Thymus (tissue), 11 donors: ENCODE data around the gene ADRM1. TPM values are rescaled to one million over a fixed set of nuclear protein-coding genes. Genes with fewer than 3 reads are reported as not detected.

Experiments used
- DNase-seq, 9 donors: peaks; one replicate each; pipeline ENCODE4 v3.0.0-alpha.2; 2013; ENCODE audit warnings: low spot score in 9 of 9, low read depth in 6 of 9, missing footprints in 1 of 9
- H3K27ac ChIP-seq, 2 donors: one replicate each; pipeline ENCODE4 v1.5.1; 2013; ENCODE audit warnings: control low read depth in 1 of 2, low read depth in 1 of 2, low read length in 1 of 2, mild to moderate bottlenecking in 1 of 2, moderate library complexity in 1 of 2
- H3K27me3 ChIP-seq, 2 donors: one replicate each; pipeline ENCODE4 v1.5.1; 2013; ENCODE audit warnings: low read length in 1 of 2; ENCODE audit not compliant: control insufficient read depth in 2 of 2, insufficient read depth in 1 of 2
- H3K36me3 ChIP-seq, 2 donors: one replicate each; pipeline ENCODE4 v1.5.1; 2013; ENCODE audit warnings: low read length in 1 of 2, mild to moderate bottlenecking in 1 of 2, moderate library complexity in 1 of 2; ENCODE audit not compliant: control insufficient read depth in 2 of 2, insufficient read depth in 2 of 2
- H3K4me1 ChIP-seq, 2 donors: one replicate each; pipeline ENCODE4 v1.5.1; 2013; ENCODE audit warnings: low read length in 2 of 2; ENCODE audit not compliant: control insufficient read depth in 2 of 2, insufficient read depth in 2 of 2
- H3K4me3 ChIP-seq, 2 donors: one replicate each; pipeline ENCODE4 v1.5.1; 2013; ENCODE audit warnings: low read length in 2 of 2, control low read depth in 1 of 2, mild to moderate bottlenecking in 1 of 2
- H3K9me3 ChIP-seq, 2 donors: one replicate each; pipeline ENCODE4 v1.5.1; 2013; ENCODE audit warnings: low read length in 1 of 2, mild to moderate bottlenecking in 1 of 2; ENCODE audit not compliant: control insufficient read depth in 2 of 2, insufficient read depth in 1 of 2
- WGBS: extraction: QIAGEN DNeasy Blood & Tissue Kit; methylation state at CpG from one replicate; pipeline ENCODE4 v1.1.7; 2013; 5-methylcytosine and 5-hydroxymethylcytosine counted together
- polyA plus RNA-seq: library from polyadenylated mRNA; stranded (reverse); fragments of 200-250 nt; gene quantifications from one replicate; pipeline ENCODE4 v1.2.3, GENCODE V29; 2013
- total RNA-seq: library from RNA; stranded (reverse); fragments of 120-200 nt; gene quantifications from one replicate; pipeline ENCODE4 v1.2.4, GENCODE V29; 2013
- donor health status: healthy.

Gene ADRM1
- total and polyA plus RNA-seq, 2 donors = 71.5 to 80.9 TPM

DNA sequence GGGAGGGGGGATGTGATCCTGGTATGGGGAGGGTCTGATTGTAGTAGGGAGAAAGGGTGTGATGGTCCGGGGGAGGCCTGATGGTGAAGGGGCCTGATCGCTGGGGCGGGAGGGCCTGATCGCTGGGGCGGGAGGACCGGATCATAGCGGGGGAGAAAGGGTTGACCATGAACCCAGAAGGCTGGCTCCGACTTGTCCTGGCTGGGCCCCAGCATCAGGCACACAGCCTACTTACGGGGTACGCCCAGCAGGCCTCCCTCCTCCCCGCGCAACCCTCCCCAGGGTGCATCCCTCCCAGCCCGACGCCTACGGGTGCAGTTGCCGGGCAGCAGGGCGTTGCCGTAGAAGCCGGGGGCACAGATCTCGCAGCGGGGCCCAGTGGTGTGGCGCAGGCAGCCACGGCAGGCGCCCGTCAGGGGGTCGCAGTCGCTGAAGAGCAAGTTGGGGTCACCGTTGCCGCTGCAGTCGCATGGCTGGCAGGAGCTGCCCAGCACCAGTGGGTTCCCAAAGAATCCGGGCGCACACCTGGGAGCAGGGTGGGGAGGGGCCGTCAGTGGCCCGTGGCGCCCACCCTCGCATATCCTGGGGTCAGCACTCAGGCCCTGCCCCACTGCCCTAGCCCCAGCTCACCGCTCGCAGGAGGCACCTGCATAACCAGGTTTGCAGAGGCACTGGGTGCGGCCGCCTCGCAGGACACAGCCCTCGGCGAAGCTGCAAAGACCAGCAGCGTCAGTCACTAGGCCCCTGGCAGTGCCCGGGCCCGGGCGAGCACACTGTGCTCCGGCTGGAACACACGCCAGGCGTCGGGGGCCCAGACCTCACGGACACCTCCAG is 20.6 kb downstream of the ADRM1 start:
- no peak for DNase-seq
- no peaks in the 10 kb centered on the region for H3K27me3 ChIP-seq
- H3K4me3 ChIP-seq = no peak overlapping the region
- no peak overlapping the region for H3K27ac ChIP-seq
- H3K9me3 ChIP-seq = peaks cover 0 to 8% of the 10 kb centered on the region in 2 donors
- WGBS = 93% methylated on average over 52 of the region's 52 CpGs
- H3K36me3 ChIP-seq = no peaks in the 10 kb centered on the region
- no peaks in the 10 kb centered on the region for H3K4me1 ChIP-seq

DNA sequence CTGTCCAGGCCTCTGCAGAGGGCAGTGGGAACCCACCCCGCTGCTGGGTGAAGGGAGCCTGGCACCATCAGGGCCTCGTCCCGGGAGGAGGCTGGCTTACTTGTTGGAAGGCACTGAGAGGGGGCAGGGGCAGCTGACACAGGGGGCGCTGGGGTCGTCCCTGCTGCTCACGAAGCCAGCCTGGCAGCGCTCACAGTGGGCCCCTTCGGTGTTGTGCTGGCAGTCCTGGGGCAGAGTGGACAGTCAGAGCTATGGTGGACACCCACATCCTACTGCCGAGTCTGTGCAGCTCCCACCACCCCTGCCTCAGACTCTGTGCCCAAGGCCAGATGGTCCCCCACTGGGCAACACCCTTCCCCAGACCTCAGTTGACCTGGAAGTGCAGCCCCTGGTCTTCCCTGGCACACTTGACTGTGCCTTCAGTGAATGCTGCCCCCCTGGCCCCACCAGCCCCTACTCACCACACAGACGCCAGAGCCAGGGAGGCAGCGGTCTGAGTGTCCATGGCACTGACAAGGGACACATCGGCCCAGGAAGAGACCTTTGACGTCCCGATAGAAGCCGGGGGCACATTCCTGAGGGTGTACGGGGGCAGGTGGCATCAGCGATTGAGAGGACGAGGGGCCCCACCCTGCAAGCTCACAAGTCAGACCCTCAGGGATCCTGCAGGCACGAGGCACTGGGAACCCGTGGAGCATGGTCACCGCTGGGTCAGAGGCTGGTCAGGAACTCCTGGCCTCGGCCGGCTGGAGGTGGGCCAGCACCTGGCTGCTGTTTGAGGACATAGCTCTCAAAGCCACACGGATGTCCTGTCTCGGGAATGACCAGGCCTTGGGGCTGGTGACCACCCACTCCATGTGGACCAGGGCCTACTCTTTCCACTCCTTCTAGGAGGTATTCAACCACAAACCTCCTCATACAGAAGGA is 21.4 kb downstream of the ADRM1 start:
- H3K9me3 ChIP-seq = peaks cover 0 to 4% of the 10 kb centered on the region in 2 donors
- no peaks in the 10 kb centered on the region for H3K27me3 ChIP-seq
- no peak overlapping the region for H3K27ac ChIP-seq
- no peak overlapping the region for H3K4me3 ChIP-seq
- 91% methylated on average over 25 of the region's 25 CpGs for WGBS
- no peaks in the 10 kb centered on the region for H3K36me3 ChIP-seq
- no peaks in the 10 kb centered on the region for H3K4me1 ChIP-seq
- no peak for DNase-seq

DNA sequence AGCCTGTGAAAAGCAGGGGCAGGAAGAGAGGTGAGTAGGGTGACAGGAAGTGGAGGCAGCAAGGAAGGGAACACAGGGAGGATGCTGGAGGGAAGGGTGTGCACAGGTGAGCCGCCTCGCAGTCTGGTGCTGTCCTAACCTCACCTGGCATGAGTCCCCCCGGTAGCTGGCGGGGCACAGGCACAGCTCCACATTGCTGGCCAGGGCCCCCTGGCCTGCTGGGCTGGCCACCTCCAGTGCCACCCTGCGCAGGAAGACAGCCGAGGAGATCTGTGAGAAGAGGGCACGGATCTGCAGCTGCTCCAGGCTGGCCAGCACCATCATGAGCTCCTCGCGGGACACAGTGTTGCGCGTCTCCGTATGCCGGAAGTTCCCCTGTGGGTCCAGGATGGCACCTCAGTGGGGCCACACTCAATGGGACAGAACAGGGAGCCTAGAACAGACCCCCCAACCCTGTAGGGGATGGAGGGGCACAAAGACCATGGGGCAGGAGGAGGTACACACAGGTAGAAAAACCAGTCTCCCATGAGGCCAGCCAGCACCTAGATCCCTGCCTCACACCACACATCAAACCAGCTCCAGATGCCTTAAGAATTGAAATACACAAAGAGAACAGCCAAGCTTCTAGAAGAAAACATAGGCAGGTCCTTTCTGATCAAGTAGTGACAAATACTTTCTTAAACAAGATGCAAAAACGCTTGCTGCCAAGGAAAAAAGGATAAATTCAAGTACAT is 22.5 kb downstream of the ADRM1 start:
- no peak for DNase-seq
- WGBS = 90% methylated on average over 14 of the region's 14 CpGs
- Histone ChIP-seq H3K9me3 (no peaks in the 10 kb centered on the region), H3K27me3 (no peaks in the 10 kb centered on the region), H3K36me3 (no peaks in the 10 kb centered on the region), H3K4me1 (no peaks in the 10 kb centered on the region), H3K4me3 (no peak overlapping the region), H3K27ac (no peak overlapping the region)

DNA sequence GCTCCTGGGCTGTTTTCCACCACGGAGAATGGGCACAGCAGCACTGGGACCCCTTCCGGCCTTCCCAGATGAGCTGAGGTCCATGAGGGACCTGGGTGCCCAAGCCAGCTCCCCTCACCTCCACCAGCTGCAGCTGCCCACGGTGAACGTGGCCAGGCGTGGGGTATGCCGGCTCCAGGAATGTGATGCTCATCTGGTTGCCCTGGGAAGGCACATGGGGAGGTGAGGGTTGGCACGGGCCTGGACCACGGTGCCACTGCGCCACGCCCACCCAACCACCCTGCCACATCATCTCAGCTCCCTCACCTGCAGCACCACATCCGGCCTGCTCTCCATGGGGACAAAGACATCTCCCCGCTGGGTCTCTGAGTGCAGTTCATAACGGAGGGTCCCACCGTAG is 23.8 kb downstream of the ADRM1 start:
- whole genome bisulfite sequencing = 95% methylated on average over 14 of the region's 14 CpGs
- no peaks in the 10 kb centered on the region for H3K9me3 ChIP-seq

DNA sequence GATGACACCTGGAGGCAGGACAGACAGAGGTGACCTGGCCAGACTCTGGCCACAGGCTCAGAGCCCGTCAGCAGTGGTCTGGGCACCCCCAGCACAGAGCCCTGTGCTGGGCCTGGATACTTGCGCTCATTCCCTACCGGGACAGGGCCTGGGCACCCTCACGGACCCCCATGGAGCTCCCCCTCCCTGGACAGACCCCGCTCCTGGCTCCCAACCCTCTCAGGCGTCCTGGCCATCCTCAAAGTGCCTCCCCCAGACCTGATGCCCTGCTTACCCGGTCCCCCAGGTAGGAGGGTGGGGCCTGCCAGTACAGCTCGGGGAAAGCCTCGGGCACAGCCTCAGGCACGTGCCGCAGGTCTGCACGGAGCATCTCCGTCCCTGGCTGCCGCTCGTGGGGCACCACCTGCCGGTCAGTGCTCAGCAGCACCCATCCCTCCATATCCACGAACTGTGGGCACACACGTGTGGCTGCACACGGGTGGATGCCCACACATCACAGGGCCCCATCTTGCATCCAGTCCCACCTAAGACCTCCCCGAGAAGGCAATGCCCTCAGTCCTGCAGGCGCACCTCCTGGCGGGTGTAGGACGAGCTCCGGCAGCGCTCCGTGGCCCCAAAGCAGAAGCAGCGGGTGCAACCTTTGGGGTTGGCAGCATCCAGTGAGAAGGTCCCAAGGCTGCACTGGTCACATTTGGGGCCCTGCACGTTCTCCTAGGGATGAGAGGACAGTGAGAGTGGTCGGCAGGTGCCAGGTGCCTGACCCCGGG is 24.3 kb downstream of the ADRM1 start:
- WGBS = 88% methylated on average over 30 of the region's 30 CpGs
- DNase-seq = no peak
- H3K9me3 ChIP-seq = no peaks in the 10 kb centered on the region
- H3K27ac ChIP-seq = no peak overlapping the region
- H3K4me3 ChIP-seq = no peak overlapping the region
- no peaks in the 10 kb centered on the region for H3K36me3 ChIP-seq
- H3K27me3 ChIP-seq = no peaks in the 10 kb centered on the region
- no peaks in the 10 kb centered on the region for H3K4me1 ChIP-seq

More for the DNA sequence above, 23.8 kb downstream of the ADRM1 start:
- no peaks in the 10 kb centered on the region for H3K27me3 ChIP-seq
- no peak overlapping the region for H3K4me3 ChIP-seq
- DNase-seq = no peak
- H3K36me3 ChIP-seq = no peaks in the 10 kb centered on the region
- H3K27ac ChIP-seq = no peak overlapping the region
- H3K4me1 ChIP-seq = no peaks in the 10 kb centered on the region

DNA sequence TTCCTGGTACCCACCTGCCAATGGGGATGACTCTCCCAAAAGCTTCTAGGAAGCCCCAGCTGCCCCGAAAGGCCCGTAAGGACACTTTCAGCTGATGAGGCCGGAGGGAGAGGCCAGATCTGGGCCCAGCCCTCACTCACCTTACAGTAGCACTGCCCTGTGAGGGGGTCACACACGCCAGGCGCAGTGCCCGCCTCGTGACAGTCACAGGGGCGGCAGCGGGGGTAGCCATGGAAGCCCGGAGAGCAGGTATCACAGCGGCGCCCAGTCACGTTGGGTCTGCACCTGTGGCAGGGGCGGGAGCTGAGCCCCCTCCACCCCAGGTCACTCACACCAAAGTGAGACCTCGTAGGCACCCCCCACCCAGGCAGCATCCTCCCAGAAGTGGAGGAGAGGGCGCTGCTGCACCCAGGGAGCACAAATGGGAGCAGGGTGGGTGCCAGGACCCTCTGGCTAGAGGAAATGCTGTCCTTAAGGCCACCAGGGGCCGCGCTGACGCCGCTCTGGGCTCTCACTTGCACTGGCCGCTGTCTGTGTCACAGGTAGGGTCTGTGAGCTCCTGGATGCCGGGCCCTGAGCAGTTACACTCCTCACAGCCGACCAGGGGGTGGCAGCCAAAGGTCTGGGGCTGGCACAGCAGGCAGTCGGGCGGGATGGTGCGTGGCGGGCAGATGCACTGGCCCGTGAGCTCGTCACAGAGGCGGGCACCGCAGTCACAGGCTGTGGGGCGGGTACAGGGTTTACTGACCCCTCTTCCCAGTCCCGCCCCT is 25.1 kb downstream of the ADRM1 start:
- no peak for DNase-seq
- WGBS = 92% methylated on average over 33 of the region's 33 CpGs
- no peaks in the 10 kb centered on the region for H3K4me1 ChIP-seq

DNA sequence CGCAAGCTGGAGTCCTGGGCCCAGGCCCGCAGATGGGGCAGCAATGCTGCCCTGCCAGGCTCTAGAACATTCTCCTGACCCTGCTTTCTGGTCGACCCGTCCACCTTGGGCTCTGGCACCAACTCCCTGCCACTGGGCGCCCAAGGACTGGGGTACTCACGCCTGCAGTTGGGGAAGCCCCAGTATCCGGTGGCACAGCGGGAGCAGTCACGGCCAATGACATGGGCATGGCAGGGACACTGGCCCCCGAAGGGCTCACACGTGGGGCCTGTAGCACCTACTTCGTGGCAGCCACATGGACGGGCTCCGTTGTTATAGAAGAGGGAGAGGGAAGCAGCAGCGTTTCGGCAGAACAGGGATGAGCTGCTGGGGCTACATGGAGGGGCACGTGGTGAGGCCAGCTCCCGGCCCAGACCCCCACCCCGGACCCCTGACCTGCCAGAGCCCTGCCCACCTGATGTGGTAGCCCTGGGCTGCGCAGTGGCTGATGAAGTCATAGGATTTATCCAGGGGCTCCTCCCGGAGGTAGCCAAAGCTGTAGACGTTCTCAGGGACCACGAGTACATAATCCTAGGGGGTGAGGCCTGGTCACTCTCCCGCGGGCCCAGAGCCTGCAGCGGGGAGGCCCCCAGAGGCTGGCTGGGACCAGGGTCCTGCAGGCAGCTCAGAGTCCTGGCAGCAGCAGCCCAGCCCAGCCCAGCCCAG is 26.0 kb downstream of the ADRM1 start:
- Histone ChIP-seq H3K36me3 (no peaks in the 10 kb centered on the region), H3K27me3 (no peaks in the 10 kb centered on the region), H3K9me3 (no peaks in the 10 kb centered on the region), H3K4me3 (no peak overlapping the region), H3K4me1 (no peaks in the 10 kb centered on the region), H3K27ac (no peak overlapping the region)
- DNase-seq = no peak
- 91% methylated on average over 26 of the region's 26 CpGs for WGBS

More for the DNA sequence above, 25.1 kb downstream of the ADRM1 start:
- H3K27me3 ChIP-seq = no peaks in the 10 kb centered on the region
- no peak overlapping the region for H3K27ac ChIP-seq
- H3K36me3 ChIP-seq = no peaks in the 10 kb centered on the region
- no peak overlapping the region for H3K4me3 ChIP-seq
- no peaks in the 10 kb centered on the region for H3K9me3 ChIP-seq
